Keratinocyte (primary cell): ENCODE measurements around the gene LTBR. TPM values are rescaled to one million over a fixed set of nuclear protein-coding genes. Genes with fewer than 3 reads are reported as not detected.

ENCODE experiments used
- DNase-seq: peaks from one replicate; pipeline ENCODE4 v3.0.0-alpha.2; 2011; ENCODE audit warnings: low read depth, missing footprints, low spot score
- FAIRE-seq: peaks from 2 replicates; lab custom pipeline; 2011; peaks lifted over from hg19 to GRCh38; lab: Jason Lieb, UNC
- H2AFZ ChIP-seq: 2 replicates; pipeline ENCODE4 v1.6.0; 2012; ENCODE audit warnings: low read length, control low read depth, inconsistent platforms; ENCODE audit not compliant: control insufficient read depth
- H3K27ac ChIP-seq: 2 replicates; pipeline ENCODE4 v1.5.1; 2011; ENCODE audit warnings: low read length; ENCODE audit not compliant: control insufficient read depth, insufficient read depth
- H3K27me3 ChIP-seq: 3 replicates; pipeline ENCODE4 v1.6.0; 2011; ENCODE audit warnings: low read length; ENCODE audit not compliant: control insufficient read depth, insufficient read depth; ENCODE audit errors: extremely low read depth
- H3K36me3 ChIP-seq, 2 experiments: 2 replicates in 1 of 2; 3 replicates in 1 of 2; pipeline ENCODE4 v1.5.1; 2011; ENCODE audit warnings: low read length in 2 of 2, mild to moderate bottlenecking in 1 of 2; ENCODE audit not compliant: control insufficient read depth in 2 of 2, insufficient read depth in 2 of 2; ENCODE audit errors: extremely low read depth in 1 of 2
- H3K4me1 ChIP-seq: 3 replicates; pipeline ENCODE4 v1.5.1; 2011; ENCODE audit warnings: low read length; ENCODE audit not compliant: control insufficient read depth, insufficient read depth; ENCODE audit errors: extremely low read depth
- H3K4me2 ChIP-seq: 3 replicates; pipeline ENCODE4 v1.6.0; 2011; ENCODE audit warnings: low read depth, low read length; ENCODE audit not compliant: control insufficient read depth, insufficient read depth; ENCODE audit errors: extremely low read depth
- H3K4me3 ChIP-seq, 3 experiments: fragments of 200-600 bp in 1 of 3; sonication (generic) in 1 of 3; 2 replicates in 2 of 3; 3 replicates in 1 of 3; pipeline ENCODE4 v1.5.1; 2011 to 2016; ENCODE audit warnings: low read length in 3 of 3, mild to moderate bottlenecking in 3 of 3, control low read depth in 2 of 3, inconsistent platforms in 1 of 3, low read depth in 1 of 3, mixed read lengths in 1 of 3, mixed run types in 1 of 3, moderate library complexity in 1 of 3; ENCODE audit not compliant: control insufficient read depth in 2 of 3, insufficient read depth in 2 of 3; ENCODE audit errors: extremely low read depth in 1 of 3
- H3K79me2 ChIP-seq: 2 replicates; pipeline ENCODE4 v1.6.0; 2012; ENCODE audit warnings: low read length; ENCODE audit not compliant: control insufficient read depth, insufficient read depth
- H3K9ac ChIP-seq: 3 replicates; pipeline ENCODE4 v1.6.0; 2011; ENCODE audit warnings: low read length; ENCODE audit not compliant: control insufficient read depth, insufficient read depth; ENCODE audit errors: extremely low read depth
- H3K9me1 ChIP-seq: 3 replicates; pipeline ENCODE4 v1.6.0; 2011; ENCODE audit warnings: low read length; ENCODE audit not compliant: control insufficient read depth, insufficient read depth; ENCODE audit errors: extremely low read depth
- H3K9me3 ChIP-seq: 2 replicates; pipeline ENCODE4 v1.5.1; 2012; ENCODE audit warnings: low read depth, low read length; ENCODE audit not compliant: control insufficient read depth
- H4K20me1 ChIP-seq: 3 replicates; pipeline ENCODE4 v1.6.0; 2011; ENCODE audit warnings: low read length; ENCODE audit not compliant: control insufficient read depth, insufficient read depth; ENCODE audit errors: extremely low read depth
- EZH2 ChIP-seq: IDR thresholded peaks from one replicate; pipeline ENCODE4 v1.6.1; 2012; ENCODE audit warnings: inconsistent platforms, mild to moderate bottlenecking, low read length, moderate library complexity
- dilution Hi-C: fragments of 300-500 bp; cut with MboI; formaldehyde crosslinking; loops from one replicate; pipeline ENCODE4 v1.7.0; 2020; ENCODE audit warnings: low sequenced_read_pairs; ENCODE audit not compliant: extremely low pct_ligation_motif_present
- polyA plus RNA-seq, 5 experiments: library from polyadenylated mRNA; depleted of rRNA in 3 of 5; stranded (reverse) in 3 of 5; stranded (forward) in 1 of 5; unstranded in 1 of 5; fragments of >200 nt; gene quantifications; 1 replicate in 1 of 5; 2 replicates in 3 of 5; 3 replicates in 1 of 5; pipeline versions ENCODE4 v1.2.1 to v1.2.3, GENCODE V29; 2011 to 2012; ENCODE audit warnings: missing spikeins in 2 of 5, low read depth in 1 of 5, low replicate concordance in 1 of 5
- TF ChIP-seq, protein P1 (sequence below), 3 experiments: IDR thresholded peaks in 1 of 3; conservative IDR thresholded peaks in 1 of 3; optimal IDR thresholded peaks in 1 of 3; 2 replicates in 2 of 3; 3 replicates in 1 of 3; pipeline versions ENCODE3 to v1.5.1; 2011; ENCODE audit warnings: low read length in 3 of 3, mild to moderate bottlenecking in 3 of 3, moderate library complexity in 2 of 3, control low read depth in 1 of 3, inconsistent platforms in 1 of 3; ENCODE audit not compliant: insufficient read depth in 2 of 3; ENCODE audit errors: extremely low read depth in 1 of 3

The LTBR gene
- polyA plus RNA-seq, 1 donor (not counting 4 experiments of a cell fraction or from before 2014, with no cell fraction given): 42.7 TPM

DNA sequence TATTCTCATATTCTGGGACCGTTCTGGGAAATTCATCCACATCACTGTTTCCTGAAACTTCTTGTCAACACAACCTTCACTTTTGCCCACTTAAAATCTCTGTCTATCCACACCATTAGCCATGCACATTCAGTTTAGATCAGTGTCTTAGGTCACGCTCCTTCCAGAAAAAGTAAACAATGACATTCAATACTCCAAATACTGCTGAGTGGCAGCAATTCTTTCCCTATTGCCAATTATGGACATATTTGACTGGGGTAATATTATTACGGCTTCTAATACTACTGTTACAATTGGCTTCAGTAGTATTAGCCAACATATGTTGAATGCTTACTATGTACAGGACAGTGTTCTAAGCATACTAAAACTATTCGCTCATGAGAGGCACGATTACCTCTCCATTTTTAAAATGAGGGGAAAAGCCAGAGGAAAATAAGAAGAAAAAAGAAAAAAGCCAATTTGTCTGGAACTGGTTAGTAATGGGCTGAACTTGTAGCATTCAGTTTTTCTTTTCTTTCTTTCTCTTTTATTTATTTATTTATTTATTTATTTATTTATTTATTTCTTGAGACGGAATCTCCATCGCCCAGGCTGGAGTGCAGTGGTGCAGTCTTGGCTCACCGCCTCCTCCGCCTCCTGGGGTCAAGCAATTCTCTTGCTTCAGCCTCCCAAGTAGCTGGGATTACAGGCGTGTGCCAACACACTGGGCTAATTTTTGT lies 23.4 kb downstream of the LTBR start:
- TF ChIP-seq, protein P1, sequence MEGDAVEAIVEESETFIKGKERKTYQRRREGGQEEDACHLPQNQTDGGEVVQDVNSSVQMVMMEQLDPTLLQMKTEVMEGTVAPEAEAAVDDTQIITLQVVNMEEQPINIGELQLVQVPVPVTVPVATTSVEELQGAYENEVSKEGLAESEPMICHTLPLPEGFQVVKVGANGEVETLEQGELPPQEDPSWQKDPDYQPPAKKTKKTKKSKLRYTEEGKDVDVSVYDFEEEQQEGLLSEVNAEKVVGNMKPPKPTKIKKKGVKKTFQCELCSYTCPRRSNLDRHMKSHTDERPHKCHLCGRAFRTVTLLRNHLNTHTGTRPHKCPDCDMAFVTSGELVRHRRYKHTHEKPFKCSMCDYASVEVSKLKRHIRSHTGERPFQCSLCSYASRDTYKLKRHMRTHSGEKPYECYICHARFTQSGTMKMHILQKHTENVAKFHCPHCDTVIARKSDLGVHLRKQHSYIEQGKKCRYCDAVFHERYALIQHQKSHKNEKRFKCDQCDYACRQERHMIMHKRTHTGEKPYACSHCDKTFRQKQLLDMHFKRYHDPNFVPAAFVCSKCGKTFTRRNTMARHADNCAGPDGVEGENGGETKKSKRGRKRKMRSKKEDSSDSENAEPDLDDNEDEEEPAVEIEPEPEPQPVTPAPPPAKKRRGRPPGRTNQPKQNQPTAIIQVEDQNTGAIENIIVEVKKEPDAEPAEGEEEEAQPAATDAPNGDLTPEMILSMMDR (optimal IDR thresholded peaks at IDR 0.05 in 1 of 3, IDR thresholded peaks at IDR 0.05 in 1 of 3, conservative IDR thresholded peaks at IDR 0.05 in 1 of 3; ENCODE audit: extremely low read depth in 1 of 3, insufficient read depth in 2 of 3, low read length in 3 of 3): no peak
- TF ChIP-seq EZH2: no peak
- Histone ChIP-seq H2AFZ (no peak overlapping the region), H3K4me1 (no peaks in the 10 kb centered on the region), H3K9me1 (no peaks in the 10 kb centered on the region), H3K9me3 (no peaks in the 10 kb centered on the region), H3K79me2 (no peaks in the 10 kb centered on the region), H4K20me1 (no peaks in the 10 kb centered on the region), H3K27me3 (no peaks in the 10 kb centered on the region), H3K27ac (no peak overlapping the region), H3K36me3 (peaks cover 0 to 3% of the 10 kb centered on the region in 2 experiments), H3K4me3 (no peak overlapping the region), H3K4me2 (no peak overlapping the region), H3K9ac (no peak overlapping the region)
- no peak for FAIRE-seq
- DNase-seq: no peak
- dilution Hi-C loops: no loop called here

DNA sequence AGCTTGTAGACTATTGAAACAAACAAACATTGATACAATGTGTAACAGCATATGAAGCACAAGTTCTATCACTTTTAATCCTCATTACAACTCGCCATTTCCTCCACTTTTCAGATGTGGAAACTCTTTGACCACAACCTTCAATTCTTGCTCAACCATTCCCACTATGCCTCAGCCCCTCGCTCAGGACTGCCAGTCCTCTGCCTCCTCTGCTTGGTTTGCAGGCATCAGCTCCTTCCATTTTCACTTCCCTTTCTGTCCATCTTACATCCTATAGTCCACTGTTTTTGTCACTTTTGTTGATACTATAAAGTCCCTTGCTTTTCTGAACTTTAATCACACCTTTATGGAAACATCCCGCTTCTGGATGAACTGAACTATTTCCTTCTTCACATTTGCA lies 32.6 kb downstream of the LTBR start:
- TF ChIP-seq, protein P1 (optimal IDR thresholded peaks at IDR 0.05 in 1 of 3, IDR thresholded peaks at IDR 0.05 in 1 of 3, conservative IDR thresholded peaks at IDR 0.05 in 1 of 3; ENCODE audit: extremely low read depth in 1 of 3, insufficient read depth in 2 of 3, low read length in 3 of 3): no peak
- TF ChIP-seq EZH2: no peak
- Histone ChIP-seq H4K20me1 (no peaks in the 10 kb centered on the region), H3K27ac (no peak overlapping the region), H2AFZ (no peak overlapping the region), H3K4me2 (no peak overlapping the region), H3K9me1 (no peaks in the 10 kb centered on the region), H3K4me3 (no peak overlapping the region), H3K4me1 (no peaks in the 10 kb centered on the region), H3K36me3 (peaks cover 0 to 8% of the 10 kb centered on the region in 2 experiments), H3K79me2 (no peaks in the 10 kb centered on the region), H3K9me3 (no peaks in the 10 kb centered on the region), H3K9ac (no peak overlapping the region), H3K27me3 (no peaks in the 10 kb centered on the region)
- FAIRE-seq (no peak), DNase-seq (no peak)
- dilution Hi-C loops: no loop called here
